ENCODE data around the gene ERCC6L. TPM values are rescaled to one million over a fixed set of nuclear protein-coding genes. Genes with fewer than 3 reads are reported as not detected.

ERCC6L gene
- total RNA-seq, 1 donor from 2014 or later, result 8.1 TPM

DNA sequence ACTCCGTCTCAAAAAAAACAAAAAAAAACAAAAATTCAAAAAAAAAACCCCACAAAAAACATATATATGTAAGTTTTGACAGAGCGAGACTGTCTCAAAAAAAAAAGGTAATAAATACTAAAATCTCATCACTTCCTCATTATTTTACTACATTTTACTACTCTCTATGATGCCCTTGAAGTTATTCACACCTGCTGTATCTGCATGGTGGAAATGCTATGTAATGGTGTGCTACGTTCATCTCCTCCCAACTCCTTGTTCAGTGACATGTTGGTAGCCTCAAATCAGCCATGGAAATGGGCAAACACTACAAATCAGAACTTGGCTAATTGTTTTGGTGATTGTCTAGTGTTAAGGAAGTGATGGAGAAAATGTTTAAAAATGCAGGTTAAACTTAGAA is 26.4 kb upstream of the ERCC6L start:
- H3K27ac Mint-ChIP-seq, result no peak overlapping the region
- H3K36me3 Mint-ChIP-seq (ENCODE audit: low read depth), result peaks cover 17% of the 10 kb centered on the region
- peaks cover 3% of the 10 kb centered on the region for H3K4me1 Mint-ChIP-seq
- intact Hi-C loops (cut with micrococcal nuclease), result no loop called here
- no peaks in the 10 kb centered on the region for H3K27me3 Mint-ChIP-seq
- no peak overlapping the region for H3K4me3 Mint-ChIP-seq
- no peaks in the 10 kb centered on the region for H3K9me3 Mint-ChIP-seq
- DNase-seq, result no peak

- no peak for DNase-seq
- no peak overlapping the region for H3K4me3 Mint-ChIP-seq
- peaks cover 4% of the 10 kb centered on the region for H3K27me3 Mint-ChIP-seq
- H3K4me1 Mint-ChIP-seq, result no peaks in the 10 kb centered on the region
- H3K27ac Mint-ChIP-seq, result no peak overlapping the region
- peaks cover 2% of the 10 kb centered on the region for H3K36me3 Mint-ChIP-seq (ENCODE audit: low read depth)
- intact Hi-C loops (cut with micrococcal nuclease), result no loop called here
- no peaks in the 10 kb centered on the region for H3K9me3 Mint-ChIP-seq
These were observed 23.2 kb upstream of the ERCC6L start for GRCh38 chrX:72262077-72262476.

- H3K36me3 Mint-ChIP-seq (ENCODE audit: low read depth), result peaks cover 2% of the 10 kb centered on the region
These were observed 21.6 kb upstream of the ERCC6L start for GRCh38 chrX:72260448-72260847.

GRCh38 chrX:72258174-72258573 is 19.3 kb upstream of the ERCC6L start:
- no peak overlapping the region for H3K4me3 Mint-ChIP-seq
- H3K27me3 Mint-ChIP-seq, result peaks cover 24% of the 10 kb centered on the region
- H3K36me3 Mint-ChIP-seq (ENCODE audit: low read depth), result no peaks in the 10 kb centered on the region
- intact Hi-C loops (cut with micrococcal nuclease), result no loop called here
- no peak overlapping the region for H3K27ac Mint-ChIP-seq
- no peak for DNase-seq
- no peaks in the 10 kb centered on the region for H3K4me1 Mint-ChIP-seq
- H3K9me3 Mint-ChIP-seq, result no peaks in the 10 kb centered on the region

More at GRCh38 chrX:72260448-72260847, 21.6 kb upstream of the ERCC6L start:
- Mint-ChIP-seq H3K4me3 (no peak overlapping the region), H3K27ac (no peak overlapping the region), H3K4me1 (no peaks in the 10 kb centered on the region), H3K9me3 (no peaks in the 10 kb centered on the region), H3K27me3 (peaks cover 15% of the 10 kb centered on the region)
- DNase-seq, result no peak
- intact Hi-C loops (cut with micrococcal nuclease), result no loop called here

DNA sequence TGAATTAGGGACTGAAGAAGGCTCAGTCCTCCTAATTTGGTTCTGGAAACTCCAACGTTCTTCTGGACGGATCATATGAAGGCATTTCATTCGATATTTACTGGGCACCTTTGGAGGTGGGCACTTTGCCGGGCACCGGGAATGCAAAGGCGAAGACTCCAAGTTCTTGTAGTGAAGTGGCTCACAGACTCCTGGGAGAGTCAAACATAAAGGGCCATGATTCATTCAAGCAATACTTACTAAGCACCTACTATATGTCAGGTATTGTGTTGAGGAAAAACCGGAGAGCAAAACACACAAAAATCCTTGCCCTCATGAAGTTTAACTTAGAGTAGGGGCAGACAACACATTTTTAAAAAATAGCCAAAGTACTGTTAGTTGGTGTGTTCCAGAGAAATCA is 17.0 kb upstream of the ERCC6L start:
- DNase-seq, result no peak
- intact Hi-C loops (cut with micrococcal nuclease), result no loop called here
- peaks cover 28% of the 10 kb centered on the region for H3K27me3 Mint-ChIP-seq
- no peak overlapping the region for H3K4me3 Mint-ChIP-seq
- H3K9me3 Mint-ChIP-seq, result no peaks in the 10 kb centered on the region
- H3K4me1 Mint-ChIP-seq, result no peaks in the 10 kb centered on the region
- H3K27ac Mint-ChIP-seq, result no peak overlapping the region
- no peaks in the 10 kb centered on the region for H3K36me3 Mint-ChIP-seq (ENCODE audit: low read depth)

- H3K4me3 Mint-ChIP-seq, result no peak overlapping the region
- DNase-seq, result no peak
- H3K27ac Mint-ChIP-seq, result no peak overlapping the region
- intact Hi-C loops (cut with micrococcal nuclease), result no loop called here
- H3K9me3 Mint-ChIP-seq, result no peaks in the 10 kb centered on the region
- peaks cover 28% of the 10 kb centered on the region for H3K27me3 Mint-ChIP-seq
- H3K4me1 Mint-ChIP-seq, result no peaks in the 10 kb centered on the region
- no peaks in the 10 kb centered on the region for H3K36me3 Mint-ChIP-seq (ENCODE audit: low read depth)
These were observed 16.6 kb upstream of the ERCC6L start for GRCh38 chrX:72255445-72255844.

GRCh38 chrX:72254816-72255215 is 16.0 kb upstream of the ERCC6L start:
- DNase-seq, result no peak
- H3K27ac Mint-ChIP-seq, result no peak overlapping the region
- peaks cover 28% of the 10 kb centered on the region for H3K27me3 Mint-ChIP-seq
- no peak overlapping the region for H3K4me3 Mint-ChIP-seq
- no peaks in the 10 kb centered on the region for H3K9me3 Mint-ChIP-seq
- no peaks in the 10 kb centered on the region for H3K4me1 Mint-ChIP-seq
- H3K36me3 Mint-ChIP-seq (ENCODE audit: low read depth), result no peaks in the 10 kb centered on the region
- intact Hi-C loops (cut with micrococcal nuclease), result no loop called here

DNA sequence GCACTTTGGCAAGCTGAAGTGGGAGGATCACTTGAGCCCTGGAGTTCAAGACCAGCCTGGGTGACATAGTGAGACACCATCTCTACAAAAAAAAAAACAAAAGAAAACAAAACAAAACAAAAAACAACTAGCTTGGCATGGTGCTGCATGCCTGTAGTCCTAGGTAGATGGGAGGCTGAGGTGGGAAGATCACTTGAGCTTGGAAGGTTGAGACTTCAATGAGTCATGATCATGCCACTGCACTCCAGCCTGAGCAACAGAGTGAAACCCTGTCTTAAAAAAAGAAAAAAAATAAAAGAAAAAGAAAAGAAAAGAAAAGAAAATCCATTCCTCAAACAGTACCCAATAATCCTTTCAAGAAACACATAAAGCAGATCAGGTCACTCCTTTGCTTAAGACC is 14.9 kb upstream of the ERCC6L start:
- Mint-ChIP-seq H3K36me3 (ENCODE audit: low read depth) (no peaks in the 10 kb centered on the region), H3K9me3 (no peaks in the 10 kb centered on the region), H3K4me1 (no peaks in the 10 kb centered on the region), H3K27ac (no peak overlapping the region), H3K27me3 (peaks cover 28% of the 10 kb centered on the region), H3K4me3 (no peak overlapping the region)
- no peak for DNase-seq
- intact Hi-C loops (cut with micrococcal nuclease), result no loop called here

DNA sequence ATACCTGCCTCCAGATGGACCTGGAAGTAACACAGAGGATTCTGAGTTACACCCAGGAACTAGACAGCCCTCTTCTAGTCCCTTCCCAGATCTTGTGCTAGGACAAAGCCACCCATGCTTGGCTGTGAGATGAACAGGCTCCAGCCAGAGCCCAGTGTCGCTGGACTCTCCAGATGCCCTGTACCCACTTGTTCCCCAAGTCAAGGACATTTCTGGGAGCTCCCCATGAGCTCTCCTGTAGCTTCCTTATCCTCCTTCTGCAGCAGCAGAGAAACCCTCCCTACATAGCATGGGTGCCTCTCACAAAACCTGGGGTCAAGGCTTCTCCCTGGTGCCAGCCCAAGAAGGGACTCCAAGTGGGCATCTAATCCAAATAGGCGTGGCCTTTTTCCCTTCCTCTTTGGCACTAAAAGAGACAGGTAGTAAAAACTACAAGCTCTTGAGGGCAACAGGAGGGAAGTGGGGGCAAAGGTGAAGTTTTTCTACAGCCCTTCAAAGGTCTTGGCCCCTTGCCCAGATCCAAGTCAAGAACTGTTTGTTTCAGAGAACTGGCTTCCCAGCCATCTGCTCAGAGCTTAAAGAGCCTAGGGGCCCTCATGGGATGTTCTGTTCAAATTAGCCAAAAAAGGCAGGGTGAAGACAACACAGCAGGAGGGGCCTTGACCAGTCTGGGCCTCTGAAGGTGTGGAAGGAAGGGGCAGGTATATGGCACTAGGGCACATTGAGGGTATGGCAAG is 8.5 kb upstream of the ERCC6L start:
- H3K36me3 Mint-ChIP-seq (ENCODE audit: low read depth), result no peaks in the 10 kb centered on the region
- peaks cover 2% of the 10 kb centered on the region for H3K4me1 Mint-ChIP-seq
- no peaks in the 10 kb centered on the region for H3K9me3 Mint-ChIP-seq
- H3K4me3 Mint-ChIP-seq, result no peak overlapping the region
- intact Hi-C loops (cut with micrococcal nuclease), result no loop called here
- no peak overlapping the region for H3K27ac Mint-ChIP-seq
- DNase-seq, result no peak
- no peaks in the 10 kb centered on the region for H3K27me3 Mint-ChIP-seq

- Mint-ChIP-seq H3K27me3 (no peaks in the 10 kb centered on the region), H3K9me3 (no peaks in the 10 kb centered on the region), H3K4me1 (peaks cover 2% of the 10 kb centered on the region), H3K36me3 (ENCODE audit: low read depth) (no peaks in the 10 kb centered on the region), H3K27ac (no peak overlapping the region), H3K4me3 (no peak overlapping the region)
- DNase-seq, result peak; percentile 80
- intact Hi-C loops (cut with micrococcal nuclease), result loop anchor here (1.0 to 2.0 kb wide), 2 partner anchors 31 to 295 kb away; partner anchors contain the start of gene RPS4X
These were observed 6.7 kb upstream of the ERCC6L start for GRCh38 chrX:72245461-72246089.

DNA sequence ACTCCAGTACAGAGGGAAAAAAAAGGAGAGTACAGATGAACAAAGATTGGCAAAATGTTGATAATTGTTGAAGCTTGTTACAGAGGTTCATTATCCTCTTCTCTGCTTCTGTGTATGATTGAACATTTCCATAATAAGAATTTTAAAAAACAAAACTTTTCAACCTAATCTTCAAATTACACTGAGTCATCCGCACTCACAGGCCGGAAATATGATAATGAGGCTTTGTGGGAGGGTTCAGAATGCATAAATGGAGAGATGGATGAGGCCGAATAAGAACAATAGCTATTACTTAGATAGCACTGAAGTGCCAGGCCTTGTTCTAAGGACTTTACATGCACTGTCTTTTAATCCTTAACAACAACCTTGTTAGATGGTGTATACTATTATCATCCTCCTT is 4.6 kb upstream of the ERCC6L start:
- no peak overlapping the region for H3K4me3 Mint-ChIP-seq
- intact Hi-C loops (cut with micrococcal nuclease), result no loop called here
- H3K4me1 Mint-ChIP-seq, result peaks cover 5% of the 10 kb centered on the region
- no peaks in the 10 kb centered on the region for H3K27me3 Mint-ChIP-seq
- H3K27ac Mint-ChIP-seq, result no peak overlapping the region
- DNase-seq, result no peak
- H3K36me3 Mint-ChIP-seq (ENCODE audit: low read depth), result no peaks in the 10 kb centered on the region
- no peaks in the 10 kb centered on the region for H3K9me3 Mint-ChIP-seq

DNA sequence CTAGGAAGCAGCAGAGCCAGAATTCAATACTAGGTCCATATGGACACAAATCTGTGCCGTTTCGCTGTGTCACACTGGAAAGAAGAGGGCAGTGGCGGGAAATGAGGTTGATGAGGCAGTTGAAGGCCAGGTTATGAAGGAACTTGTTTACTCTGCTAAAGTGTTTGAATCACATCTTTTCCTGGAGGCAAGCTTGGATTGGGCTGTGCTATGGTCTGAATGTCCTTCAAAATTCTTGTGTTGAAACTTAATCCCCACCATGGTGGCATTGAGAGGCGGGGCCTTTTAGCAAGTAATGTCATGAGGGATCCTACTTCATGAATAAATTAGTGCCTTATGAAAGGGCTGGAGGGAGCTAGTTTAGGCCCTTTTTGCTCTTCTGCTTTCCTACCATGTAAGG is 2.1 kb upstream of the ERCC6L start:
- Mint-ChIP-seq H3K27ac (no peak overlapping the region), H3K36me3 (ENCODE audit: low read depth) (peaks cover 3% of the 10 kb centered on the region), H3K4me1 (peaks cover 12% of the 10 kb centered on the region), H3K27me3 (no peaks in the 10 kb centered on the region), H3K4me3 (no peak overlapping the region), H3K9me3 (no peaks in the 10 kb centered on the region)
- DNase-seq, result no peak
- intact Hi-C loops (cut with micrococcal nuclease), result no loop called here

GRCh38 chrX:72238183-72238582 is 644 bp downstream of the ERCC6L start:
- Mint-ChIP-seq H3K4me1 (peaks cover 16% of the 10 kb centered on the region), H3K9me3 (no peaks in the 10 kb centered on the region), H3K27ac (peak overlapping the region; percentile 53), H3K27me3 (no peaks in the 10 kb centered on the region), H3K36me3 (ENCODE audit: low read depth) (peaks cover 10% of the 10 kb centered on the region), H3K4me3 (peak overlapping the region; percentile 84)
- DNase-seq, result no peak
- intact Hi-C loops (cut with micrococcal nuclease), result loop anchor here (2.0 kb wide), 1 partner anchor 57 kb away; the partner anchor contains the start of gene PIN4

DNA sequence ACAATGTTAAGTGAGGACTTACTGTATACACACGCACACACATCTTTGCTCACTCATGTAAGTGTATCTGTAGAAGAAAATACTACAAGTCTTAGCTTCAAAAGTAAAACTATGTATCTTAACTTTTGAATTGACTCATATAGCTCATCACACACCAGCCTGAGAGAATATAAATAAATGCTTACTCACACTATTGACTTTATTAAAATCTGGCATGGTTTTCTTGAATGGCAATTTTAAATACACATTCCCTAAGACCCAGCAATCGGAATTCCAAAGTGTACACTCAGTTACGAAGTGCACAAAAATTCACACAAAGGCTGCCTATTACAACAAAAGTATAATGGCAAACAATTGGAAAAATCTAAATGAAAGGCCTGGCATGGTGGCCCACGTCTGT is 2.0 kb downstream of the ERCC6L start:
- Mint-ChIP-seq H3K4me1 (peaks cover 16% of the 10 kb centered on the region), H3K9me3 (no peaks in the 10 kb centered on the region), H3K36me3 (ENCODE audit: low read depth) (peaks cover 10% of the 10 kb centered on the region), H3K4me3 (peak overlapping the region; percentile 41), H3K27ac (no peak overlapping the region), H3K27me3 (no peaks in the 10 kb centered on the region)
- DNase-seq, result no peak
- intact Hi-C loops (cut with micrococcal nuclease), result no loop called here

Measured in activated CD4-positive, alpha-beta T cell treated with anti-CD3 and anti-CD28 coated beads, Interleukin-2, amount 10 ng/mL, durations not matched to agents 24 days and 14 days (primary cell).